WTC11 (cell line): ENCODE measurements around the gene AP5Z1. TPM values are rescaled to one million over a fixed set of nuclear protein-coding genes. Genes with fewer than 3 reads are reported as not detected.

Experiments used
- ATAC-seq: fragments of 200-7000 bp; cut with Tn5 transposase; 2 replicates; pipeline ENCODE4 v1.10.0; 2021; ENCODE audit warnings: mild to moderate bottlenecking, moderate library complexity
- CTCF ChIA-PET: fragments of 300-600 bp; sonication (Branson Sonifier 250); formaldehyde crosslinking; loops from one replicate; lab custom pipeline; 2021; ENCODE audit warnings: antibody characterized with exemption; lab: Charles Lee
- POLR2A ChIA-PET: fragments of 350-600 bp; sonication (Branson Sonifier 250); formaldehyde crosslinking; loops from one replicate; lab custom pipeline; 2021; ENCODE audit warnings: antibody characterized with exemption; lab: Charles Lee
- DNase-seq: peaks from one replicate; pipeline ENCODE4 v3.0.0; 2021; ENCODE audit warnings: low spot score
- H3K27ac Mint-ChIP-seq: 2 replicates; pipeline ENCODE4 v1.8.0; 2021; ENCODE audit warnings: mixed read lengths
- H3K27me3 Mint-ChIP-seq: 2 replicates; pipeline ENCODE4 v1.8.0; 2021; ENCODE audit warnings: low read depth, mild to moderate bottlenecking, moderate library complexity, mixed read lengths
- H3K36me3 Mint-ChIP-seq: 2 replicates; pipeline ENCODE4 v1.8.0; 2021; ENCODE audit warnings: mixed read lengths
- H3K4me1 Mint-ChIP-seq: 2 replicates; pipeline ENCODE4 v1.8.0; 2022; ENCODE audit warnings: mixed read lengths
- H3K4me3 Mint-ChIP-seq: 2 replicates; pipeline ENCODE4 v1.8.0; 2021; ENCODE audit warnings: mild to moderate bottlenecking, moderate library complexity, mixed read lengths
- H3K9me3 Mint-ChIP-seq: 2 replicates; pipeline ENCODE4 v1.8.0; 2021; ENCODE audit warnings: mixed read lengths
- CTCF ChIP-seq: fragments of 200-600 bp; IDR thresholded peaks from 2 replicates; pipeline ENCODE4 v1.8.0; 2022; ENCODE audit warnings: antibody characterized with exemption
- ELF4 ChIP-seq: sonication (generic); formaldehyde crosslinking; IDR thresholded peaks from 2 replicates; pipeline ENCODE4 v1.8.1; 2022; ENCODE audit warnings: low read depth, mild to moderate bottlenecking, moderate library complexity, missing genetic modification reagents
- FOXP1 ChIP-seq: sonication (generic); formaldehyde crosslinking; IDR thresholded peaks from 2 replicates; pipeline ENCODE4 v1.8.0; 2022; ENCODE audit warnings: missing genetic modification reagents, mild to moderate bottlenecking, moderate library complexity, borderline replicate concordance
- FOXP4 ChIP-seq: sonication (generic); formaldehyde crosslinking; IDR thresholded peaks from 2 replicates; pipeline ENCODE4 v1.8.0; 2022; ENCODE audit warnings: mild to moderate bottlenecking, missing genetic modification reagents
- GTF2I ChIP-seq: fragments of 250-450 bp; sonication (Bioruptor Pico); conservative IDR thresholded peaks from 2 replicates; pipeline ENCODE4 v1.4.0; 2021; ENCODE audit warnings: mild to moderate bottlenecking
- MXD4 ChIP-seq: fragments of 250-450 bp; sonication (Bioruptor Pico); IDR thresholded peaks from 2 replicates; pipeline ENCODE4 v1.8.0; 2021; ENCODE audit warnings: mild to moderate bottlenecking, moderate library complexity, borderline replicate concordance
- MYBL2 ChIP-seq: sonication (generic); formaldehyde crosslinking; IDR thresholded peaks from 2 replicates; pipeline ENCODE4 v1.8.1; 2023; ENCODE audit warnings: mild to moderate bottlenecking, moderate library complexity, missing genetic modification reagents
- NFATC4 ChIP-seq: fragments of 250-450 bp; sonication (Bioruptor Pico); IDR thresholded peaks from 2 replicates; pipeline ENCODE4 v1.9.0; 2021; ENCODE audit warnings: mild to moderate bottlenecking
- NFE2L1 ChIP-seq: sonication (generic); formaldehyde crosslinking; IDR thresholded peaks from 2 replicates; pipeline ENCODE4 v1.8.1; 2023; ENCODE audit warnings: missing genetic modification reagents
- NR3C1 ChIP-seq: sonication (generic); formaldehyde crosslinking; conservative IDR thresholded peaks from 2 replicates; pipeline ENCODE4 v1.8.1; 2023; ENCODE audit warnings: low read depth, mild to moderate bottlenecking, missing genetic modification reagents
- OVOL2 ChIP-seq: fragments of 250-450 bp; sonication (Bioruptor Pico); IDR thresholded peaks from 2 replicates; pipeline ENCODE4 v1.9.0; 2021; ENCODE audit warnings: mild to moderate bottlenecking, borderline replicate concordance
- PRRX2 ChIP-seq: fragments of 250-450 bp; sonication (Bioruptor Pico); IDR thresholded peaks from 2 replicates; pipeline ENCODE4 v1.8.0; 2021; ENCODE audit warnings: mild to moderate bottlenecking
- SMAD4 ChIP-seq: sonication (generic); formaldehyde crosslinking; IDR thresholded peaks from 2 replicates; pipeline ENCODE4 v1.8.0; 2022; ENCODE audit warnings: mild to moderate bottlenecking, missing genetic modification reagents
- TEAD1 ChIP-seq: sonication (generic); formaldehyde crosslinking; IDR thresholded peaks from 2 replicates; pipeline ENCODE4 v1.8.0; 2022; ENCODE audit warnings: mild to moderate bottlenecking, missing genetic modification reagents
- ZNF138 ChIP-seq: sonication (generic); formaldehyde crosslinking; conservative IDR thresholded peaks from 2 replicates; pipeline ENCODE4 v1.8.1; 2022; ENCODE audit warnings: mild to moderate bottlenecking, moderate library complexity, missing genetic modification reagents
- ZNF317 ChIP-seq: sonication (generic); formaldehyde crosslinking; IDR thresholded peaks from 2 replicates; pipeline ENCODE4 v1.8.1; 2023; ENCODE audit warnings: low read depth, mild to moderate bottlenecking, moderate library complexity, missing genetic modification reagents, borderline replicate concordance
- total RNA-seq: library from RNA; stranded (reverse); gene quantifications from 3 replicates; pipeline ENCODE4 v1.2.3, GENCODE V29; 2021
- TF ChIP-seq, protein P1 (sequence below): sonication (generic); formaldehyde crosslinking; IDR thresholded peaks from 2 replicates; pipeline ENCODE4 v1.8.0; 2022; ENCODE audit warnings: mild to moderate bottlenecking, missing genetic modification reagents
- TF ChIP-seq, protein P2 (sequence below): sonication (generic); formaldehyde crosslinking; IDR thresholded peaks from 2 replicates; pipeline ENCODE4 v1.8.1; 2023; ENCODE audit warnings: mild to moderate bottlenecking, missing genetic modification reagents, moderate library complexity
- TF ChIP-seq, protein P3 (sequence below): sonication (generic); formaldehyde crosslinking; conservative IDR thresholded peaks from 2 replicates; pipeline ENCODE4 v1.8.1; 2023; ENCODE audit warnings: mild to moderate bottlenecking, low read depth, missing genetic modification reagents, moderate library complexity
- TF ChIP-seq, protein P4 (sequence below): sonication (generic); formaldehyde crosslinking; IDR thresholded peaks from 2 replicates; pipeline ENCODE4 v1.8.1; 2022; ENCODE audit warnings: low read depth, mild to moderate bottlenecking, moderate library complexity, missing genetic modification reagents, borderline replicate concordance
- TF ChIP-seq, protein P5 (sequence below): sonication (generic); formaldehyde crosslinking; IDR thresholded peaks from 2 replicates; pipeline ENCODE4 v1.8.1; 2023; ENCODE audit warnings: mild to moderate bottlenecking, missing genetic modification reagents

The AP5Z1 gene
- total RNA-seq, 1 experiment from 2014 or later: 29.4 TPM

GRCh38 chr7:4805110-4805983 is 29.9 kb downstream of the AP5Z1 start (continued):
- TF ChIP-seq SMAD4 (CRISPR knock-in tag) (no peak), NFE2L1 (CRISPR knock-in tag) (no peak), NR3C1 (CRISPR knock-in tag) (no peak)
- TF ChIP-seq, protein P1, sequence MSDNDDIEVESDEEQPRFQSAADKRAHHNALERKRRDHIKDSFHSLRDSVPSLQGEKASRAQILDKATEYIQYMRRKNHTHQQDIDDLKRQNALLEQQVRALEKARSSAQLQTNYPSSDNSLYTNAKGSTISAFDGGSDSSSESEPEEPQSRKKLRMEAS (CRISPR knock-in tag): no peak
- TF ChIP-seq, protein P2, sequence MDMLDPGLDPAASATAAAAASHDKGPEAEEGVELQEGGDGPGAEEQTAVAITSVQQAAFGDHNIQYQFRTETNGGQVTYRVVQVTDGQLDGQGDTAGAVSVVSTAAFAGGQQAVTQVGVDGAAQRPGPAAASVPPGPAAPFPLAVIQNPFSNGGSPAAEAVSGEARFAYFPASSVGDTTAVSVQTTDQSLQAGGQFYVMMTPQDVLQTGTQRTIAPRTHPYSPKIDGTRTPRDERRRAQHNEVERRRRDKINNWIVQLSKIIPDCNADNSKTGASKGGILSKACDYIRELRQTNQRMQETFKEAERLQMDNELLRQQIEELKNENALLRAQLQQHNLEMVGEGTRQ: no peak
- TF ChIP-seq, all 79 proteins: peak for 0

DNA sequence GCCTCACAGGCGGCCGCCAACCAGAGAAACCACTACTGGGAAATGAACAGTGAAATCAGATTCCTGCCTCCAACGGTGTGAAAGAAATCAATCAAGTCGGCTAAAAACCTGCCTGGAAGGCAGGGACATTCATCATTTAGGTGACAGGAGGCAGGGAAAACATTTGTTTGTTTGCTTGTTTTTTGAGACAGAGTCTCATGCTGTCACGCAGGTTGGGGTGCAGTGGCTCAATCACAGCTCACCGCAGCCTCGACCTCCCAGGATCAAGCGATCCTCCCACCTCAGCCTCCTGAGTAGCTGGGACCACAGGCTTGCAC is 30.5 kb downstream of the AP5Z1 start:
- peaks cover 4% of the 10 kb centered on the region for H3K4me1 Mint-ChIP-seq
- TF ChIP-seq ELF4 (CRISPR knock-in tag): no peak
- no peak for TF ChIP-seq MYBL2 (CRISPR knock-in tag)
- TF ChIP-seq, protein P2: no peak
- TF ChIP-seq OVOL2 (CRISPR knock-in tag): no peak
- TF ChIP-seq ZNF138: no peak
- TF ChIP-seq ZNF317: no peak
- TF ChIP-seq TEAD1: no peak
- TF ChIP-seq, protein P3, sequence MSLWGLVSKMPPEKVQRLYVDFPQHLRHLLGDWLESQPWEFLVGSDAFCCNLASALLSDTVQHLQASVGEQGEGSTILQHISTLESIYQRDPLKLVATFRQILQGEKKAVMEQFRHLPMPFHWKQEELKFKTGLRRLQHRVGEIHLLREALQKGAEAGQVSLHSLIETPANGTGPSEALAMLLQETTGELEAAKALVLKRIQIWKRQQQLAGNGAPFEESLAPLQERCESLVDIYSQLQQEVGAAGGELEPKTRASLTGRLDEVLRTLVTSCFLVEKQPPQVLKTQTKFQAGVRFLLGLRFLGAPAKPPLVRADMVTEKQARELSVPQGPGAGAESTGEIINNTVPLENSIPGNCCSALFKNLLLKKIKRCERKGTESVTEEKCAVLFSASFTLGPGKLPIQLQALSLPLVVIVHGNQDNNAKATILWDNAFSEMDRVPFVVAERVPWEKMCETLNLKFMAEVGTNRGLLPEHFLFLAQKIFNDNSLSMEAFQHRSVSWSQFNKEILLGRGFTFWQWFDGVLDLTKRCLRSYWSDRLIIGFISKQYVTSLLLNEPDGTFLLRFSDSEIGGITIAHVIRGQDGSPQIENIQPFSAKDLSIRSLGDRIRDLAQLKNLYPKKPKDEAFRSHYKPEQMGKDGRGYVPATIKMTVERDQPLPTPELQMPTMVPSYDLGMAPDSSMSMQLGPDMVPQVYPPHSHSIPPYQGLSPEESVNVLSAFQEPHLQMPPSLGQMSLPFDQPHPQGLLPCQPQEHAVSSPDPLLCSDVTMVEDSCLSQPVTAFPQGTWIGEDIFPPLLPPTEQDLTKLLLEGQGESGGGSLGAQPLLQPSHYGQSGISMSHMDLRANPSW (CRISPR knock-in tag): no peak
- no peak for TF ChIP-seq FOXP4 (CRISPR knock-in tag)
- no peak for TF ChIP-seq MXD4
- no peak for TF ChIP-seq CTCF
- no peak for TF ChIP-seq NFE2L1 (CRISPR knock-in tag)
- TF ChIP-seq, protein P4, sequence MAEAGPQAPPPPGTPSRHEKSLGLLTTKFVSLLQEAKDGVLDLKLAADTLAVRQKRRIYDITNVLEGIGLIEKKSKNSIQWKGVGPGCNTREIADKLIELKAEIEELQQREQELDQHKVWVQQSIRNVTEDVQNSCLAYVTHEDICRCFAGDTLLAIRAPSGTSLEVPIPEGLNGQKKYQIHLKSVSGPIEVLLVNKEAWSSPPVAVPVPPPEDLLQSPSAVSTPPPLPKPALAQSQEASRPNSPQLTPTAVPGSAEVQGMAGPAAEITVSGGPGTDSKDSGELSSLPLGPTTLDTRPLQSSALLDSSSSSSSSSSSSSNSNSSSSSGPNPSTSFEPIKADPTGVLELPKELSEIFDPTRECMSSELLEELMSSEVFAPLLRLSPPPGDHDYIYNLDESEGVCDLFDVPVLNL: no peak
- TF ChIP-seq, protein P5, sequence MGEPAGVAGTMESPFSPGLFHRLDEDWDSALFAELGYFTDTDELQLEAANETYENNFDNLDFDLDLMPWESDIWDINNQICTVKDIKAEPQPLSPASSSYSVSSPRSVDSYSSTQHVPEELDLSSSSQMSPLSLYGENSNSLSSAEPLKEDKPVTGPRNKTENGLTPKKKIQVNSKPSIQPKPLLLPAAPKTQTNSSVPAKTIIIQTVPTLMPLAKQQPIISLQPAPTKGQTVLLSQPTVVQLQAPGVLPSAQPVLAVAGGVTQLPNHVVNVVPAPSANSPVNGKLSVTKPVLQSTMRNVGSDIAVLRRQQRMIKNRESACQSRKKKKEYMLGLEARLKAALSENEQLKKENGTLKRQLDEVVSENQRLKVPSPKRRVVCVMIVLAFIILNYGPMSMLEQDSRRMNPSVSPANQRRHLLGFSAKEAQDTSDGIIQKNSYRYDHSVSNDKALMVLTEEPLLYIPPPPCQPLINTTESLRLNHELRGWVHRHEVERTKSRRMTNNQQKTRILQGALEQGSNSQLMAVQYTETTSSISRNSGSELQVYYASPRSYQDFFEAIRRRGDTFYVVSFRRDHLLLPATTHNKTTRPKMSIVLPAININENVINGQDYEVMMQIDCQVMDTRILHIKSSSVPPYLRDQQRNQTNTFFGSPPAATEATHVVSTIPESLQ (CRISPR knock-in tag): no peak
- TF ChIP-seq GTF2I (CRISPR knock-in tag): no peak
- TF ChIP-seq FOXP1 (CRISPR knock-in tag): no peak
- TF ChIP-seq PRRX2 (CRISPR knock-in tag): no peak
- no peak for TF ChIP-seq NFATC4 (CRISPR knock-in tag)
- TF ChIP-seq, all 79 proteins: peak for 0
- Mint-ChIP-seq H3K27ac (no peak overlapping the region), H3K27me3 (peaks cover 20% of the 10 kb centered on the region), H3K4me3 (no peak overlapping the region), H3K36me3 (no peaks in the 10 kb centered on the region), H3K9me3 (no peaks in the 10 kb centered on the region)
- DNase-seq (no peak), ATAC-seq (no peak)
- ChIA-PET CTCF (interaction anchor here (1.2 to 3.7 kb wide), 4 partner anchors 7 to 24 kb away, joined by 4 to 37 read pairs (median 6); no protein-coding TSS in a partner anchor), POLR2A (no interaction called here)
